Activated CD4-positive, alpha-beta T cell treated with anti-CD3 and anti-CD28 coated beads, Interleukin-2, amount 10 ng/mL, durations not matched to agents 24 days and 14 days (primary cell): ENCODE results near the gene PPP2R5D. TPM values are rescaled to one million over a fixed set of nuclear protein-coding genes. Genes with fewer than 3 reads are reported as not detected.
"Not testable (repeated sequence)": the region's sequence is repeated elsewhere in the genome, so short reads cannot be mapped to it uniquely, and the experiment has no call there.

Source experiments
- DNase-seq: peaks from one replicate; pipeline ENCODE4 v3.0.0; 2022
- H3K27ac Mint-ChIP-seq: one replicate; pipeline ENCODE4 v1.8.0; 2022; ENCODE audit warnings: mild to moderate bottlenecking, mixed read lengths
- H3K27me3 Mint-ChIP-seq: one replicate; pipeline ENCODE4 v1.8.0; 2022; ENCODE audit warnings: mixed read lengths
- H3K36me3 Mint-ChIP-seq: one replicate; pipeline ENCODE4 v1.8.0; 2022; ENCODE audit warnings: low read depth, mild to moderate bottlenecking, mixed read lengths
- H3K4me1 Mint-ChIP-seq: one replicate; pipeline ENCODE4 v1.8.0; 2021; ENCODE audit warnings: mixed read lengths
- H3K4me3 Mint-ChIP-seq: one replicate; pipeline ENCODE4 v1.8.0; 2022; ENCODE audit warnings: mild to moderate bottlenecking, moderate library complexity, mixed read lengths
- H3K9me3 Mint-ChIP-seq: one replicate; pipeline ENCODE4 v1.8.0; 2021; ENCODE audit warnings: mixed read lengths
- intact Hi-C: fragments of 100-400 bp; cut with micrococcal nuclease; formaldehyde crosslinking; loops from one replicate; pipeline ENCODE4 v1.15.1; 2023
- total RNA-seq: library from RNA; stranded (reverse); gene quantifications from 2 replicates; pipeline ENCODE4 v1.2.3, GENCODE V29; 2022

The PPP2R5D gene
- total RNA-seq, 1 donor from 2014 or later = 54.6 TPM

GRCh38 chr6:42989923-42990322 is 5.6 kb downstream of the PPP2R5D start:
- DNase-seq = no peak
- Mint-ChIP-seq H3K9me3 (no peaks in the 10 kb centered on the region), H3K4me3 (no peak overlapping the region), H3K27ac (no peak overlapping the region), H3K27me3 (no peaks in the 10 kb centered on the region), H3K4me1 (peaks cover 35% of the 10 kb centered on the region), H3K36me3 (peaks cover 30% of the 10 kb centered on the region)
- intact Hi-C loops = no loop called here

GRCh38 chr6:42993445-42993844 is 9.1 kb downstream of the PPP2R5D start:
- no peaks in the 10 kb centered on the region for H3K9me3 Mint-ChIP-seq
- no peak overlapping the region for H3K27ac Mint-ChIP-seq

GRCh38 chr6:42996513-42996912 is 12.1 kb downstream of the PPP2R5D start:
- no peaks in the 10 kb centered on the region for H3K27me3 Mint-ChIP-seq
- no peaks in the 10 kb centered on the region for H3K9me3 Mint-ChIP-seq
- H3K36me3 Mint-ChIP-seq = peaks cover 9% of the 10 kb centered on the region
- no peak for DNase-seq
- peaks cover 2% of the 10 kb centered on the region for H3K4me1 Mint-ChIP-seq
- no peak overlapping the region for H3K27ac Mint-ChIP-seq
- intact Hi-C loops = no loop called here
- no peak overlapping the region for H3K4me3 Mint-ChIP-seq

More at GRCh38 chr6:42993445-42993844, 9.1 kb downstream of the PPP2R5D start:
- H3K36me3 Mint-ChIP-seq = peaks cover 19% of the 10 kb centered on the region
- no peak overlapping the region for H3K4me3 Mint-ChIP-seq
- DNase-seq = no peak
- no peaks in the 10 kb centered on the region for H3K27me3 Mint-ChIP-seq
- peaks cover 3% of the 10 kb centered on the region for H3K4me1 Mint-ChIP-seq
- intact Hi-C loops = no loop called here

GRCh38 chr6:42998205-42998604 is 13.8 kb downstream of the PPP2R5D start:
- H3K9me3 Mint-ChIP-seq, H3K27ac Mint-ChIP-seq, H3K36me3 Mint-ChIP-seq, H3K4me3 Mint-ChIP-seq, H3K4me1 Mint-ChIP-seq, intact Hi-C loops, H3K27me3 Mint-ChIP-seq, DNase-seq: not testable (repeated sequence)

GRCh38 chr6:43001843-43002242 is 17.5 kb downstream of the PPP2R5D start:
- no peak overlapping the region for H3K4me3 Mint-ChIP-seq
- H3K27me3 Mint-ChIP-seq = no peaks in the 10 kb centered on the region
- no peak overlapping the region for H3K27ac Mint-ChIP-seq
- H3K9me3 Mint-ChIP-seq = no peaks in the 10 kb centered on the region
- peaks cover 14% of the 10 kb centered on the region for H3K36me3 Mint-ChIP-seq
- intact Hi-C loops = no loop called here
- peaks cover 2% of the 10 kb centered on the region for H3K4me1 Mint-ChIP-seq
- no peak for DNase-seq

GRCh38 chr6:43005844-43006243 is 21.5 kb downstream of the PPP2R5D start:
- Mint-ChIP-seq H3K27me3 (no peaks in the 10 kb centered on the region), H3K4me1 (peaks cover 2% of the 10 kb centered on the region)

GRCh38 chr6:43006251-43006650 is 21.9 kb downstream of the PPP2R5D start:
- DNase-seq = no peak
- Mint-ChIP-seq H3K27me3 (no peaks in the 10 kb centered on the region), H3K4me1 (peaks cover 2% of the 10 kb centered on the region), H3K4me3 (no peak overlapping the region), H3K27ac (no peak overlapping the region), H3K9me3 (no peaks in the 10 kb centered on the region), H3K36me3 (peaks cover 41% of the 10 kb centered on the region)
- intact Hi-C loops = no loop called here

More at GRCh38 chr6:43005844-43006243, 21.5 kb downstream of the PPP2R5D start:
- Mint-ChIP-seq H3K36me3 (peaks cover 38% of the 10 kb centered on the region), H3K9me3 (no peaks in the 10 kb centered on the region), H3K27ac (no peak overlapping the region), H3K4me3 (no peak overlapping the region)
- intact Hi-C loops = no loop called here
- no peak for DNase-seq

- no peak overlapping the region for H3K27ac Mint-ChIP-seq
- no peak overlapping the region for H3K4me3 Mint-ChIP-seq
- no peak for DNase-seq
- H3K36me3 Mint-ChIP-seq = peaks cover 46% of the 10 kb centered on the region
- H3K4me1 Mint-ChIP-seq = peaks cover 4% of the 10 kb centered on the region
- H3K27me3 Mint-ChIP-seq = no peaks in the 10 kb centered on the region
- H3K9me3 Mint-ChIP-seq = no peaks in the 10 kb centered on the region
- intact Hi-C loops = no loop called here
Measured at GRCh38 chr6:43007126-43007525, 22.8 kb downstream of the PPP2R5D start.

- intact Hi-C loops = loop anchor here (1.0 kb wide), 1 partner anchor 134 kb away; no protein-coding TSS in a partner anchor
- Mint-ChIP-seq H3K4me1 (peaks cover 22% of the 10 kb centered on the region), H3K36me3 (peaks cover 59% of the 10 kb centered on the region), H3K27ac (no peak overlapping the region), H3K27me3 (no peaks in the 10 kb centered on the region), H3K9me3 (no peaks in the 10 kb centered on the region), H3K4me3 (no peak overlapping the region)
- DNase-seq = peak; percentile 80
Measured at GRCh38 chr6:43009124-43009523, 24.8 kb downstream of the PPP2R5D start.

- no peak for DNase-seq
- Mint-ChIP-seq H3K4me3 (no peak overlapping the region), H3K27ac (no peak overlapping the region), H3K9me3 (no peaks in the 10 kb centered on the region), H3K27me3 (no peaks in the 10 kb centered on the region), H3K4me1 (peaks cover 33% of the 10 kb centered on the region), H3K36me3 (peaks cover 60% of the 10 kb centered on the region)
- intact Hi-C loops = loop anchor here (5.0 kb wide), 1 partner anchor 449 kb away; the partner anchor contains the start of gene UBR2
Measured at GRCh38 chr6:43011207-43011606, 26.8 kb downstream of the PPP2R5D start.

GRCh38 chr6:43012364-43012763 is 28.0 kb downstream of the PPP2R5D start:
- DNase-seq = peak; percentile 65
- Mint-ChIP-seq H3K9me3 (no peaks in the 10 kb centered on the region), H3K36me3 (peaks cover 54% of the 10 kb centered on the region), H3K27me3 (no peaks in the 10 kb centered on the region), H3K27ac (no peak overlapping the region), H3K4me3 (peak overlapping the region; percentile 99), H3K4me1 (peaks cover 39% of the 10 kb centered on the region)
- intact Hi-C loops = loop anchor here (2.0 to 5.0 kb wide), 2 partner anchors 450 to 504 kb away; partner anchors contain the start of genes POLR1C, UBR2 and YIPF3

- intact Hi-C loops = loop anchor here (1.0 to 5.0 kb wide), 4 partner anchors 29 to 504 kb away; partner anchors contain the start of genes POLR1C, PPP2R5D, UBR2 and YIPF3
- H3K36me3 Mint-ChIP-seq = peaks cover 56% of the 10 kb centered on the region
- H3K4me1 Mint-ChIP-seq = peaks cover 44% of the 10 kb centered on the region
- no peaks in the 10 kb centered on the region for H3K9me3 Mint-ChIP-seq
- H3K4me3 Mint-ChIP-seq = peak overlapping the region; percentile 99
- DNase-seq = no peak
- H3K27me3 Mint-ChIP-seq = no peaks in the 10 kb centered on the region
- peak overlapping the region; percentile 92 for H3K27ac Mint-ChIP-seq
Measured at GRCh38 chr6:43013097-43013842, 28.9 kb downstream of the PPP2R5D start.

GRCh38 chr6:43013843-43014433 is 29.6 kb downstream of the PPP2R5D start, which contains the start of the genes KLHDC3 and MEA1:
Gene KLHDC3, plus strand, starts transcription at chr6:43014249. Its CDS starts 2,944 bp downstream, at chr6:43017193.
Gene MEA1, minus strand, starts transcription at chr6:43013946. Its CDS starts 133 bp downstream, at chr6:43013813.
- intact Hi-C loops = loop anchor here (1.0 to 5.0 kb wide), 7 partner anchors 30 to 503 kb away; partner anchors contain the start of genes CNPY3, KLC4, MRPL2 and PEX6
- Mint-ChIP-seq H3K4me1 (peaks cover 44% of the 10 kb centered on the region), H3K27ac (peak within 1 kb of the TSS; percentile 92), H3K36me3 (peaks cover 61% of the 10 kb centered on the region), H3K9me3 (no peaks in the 10 kb centered on the region), H3K4me3 (peak within 1 kb of the TSS; percentile 99), H3K27me3 (no peaks in the 10 kb centered on the region)
- DNase-seq = peak; percentile 100

- Mint-ChIP-seq H3K9me3 (no peaks in the 10 kb centered on the region), H3K27ac (peak overlapping the region; percentile 92), H3K36me3 (peaks cover 60% of the 10 kb centered on the region), H3K27me3 (no peaks in the 10 kb centered on the region), H3K4me3 (peak overlapping the region; percentile 99), H3K4me1 (peaks cover 44% of the 10 kb centered on the region)
- intact Hi-C loops = loop anchor here (1.0 to 5.0 kb wide), 4 partner anchors 35 to 452 kb away; partner anchors contain the start of genes CNPY3, KLC4, MRPL2 and PEX6
- no peak for DNase-seq
Measured at GRCh38 chr6:43014434-43014909, 30.1 kb downstream of the PPP2R5D start.
